ENCODE data around the gene AFF3. TPM values are rescaled to one million over a fixed set of nuclear protein-coding genes. Genes with fewer than 3 reads are reported as not detected.

Gene AFF3
- total and polyA plus RNA-seq, 2 of the 8 experiments (the other 6 are each of a cell fraction or from before 2014, with no cell fraction given): 0.27 to 3.0 TPM

GRCh38 chr2:100137318-100137717 lies 5.1 kb downstream of the AFF3 start:
- Histone ChIP-seq H2BK15ac (ENCODE audit: low read length) (no peak overlapping the region), H3K9me3 (ENCODE audit: insufficient read depth in 2 of 2, low read depth in 1 of 2, low read length in 1 of 2) (no peaks in the 10 kb centered on the region), H3K27ac (ENCODE audit: low read depth, low read length) (no peak overlapping the region), H3K9ac (replicated peaks in 1 of 4; ENCODE audit: extremely low read depth in 1 of 4, low read depth in 3 of 4, low read length in 3 of 4) (no peak overlapping the region), H2AFZ (ENCODE audit: low read length) (no peak overlapping the region), H3K4me2 (ENCODE audit: insufficient read depth in 1 of 2, low read depth in 2 of 2, low read length in 2 of 2) (no peak overlapping the region), H3K18ac (ENCODE audit: extremely low read depth, low read length) (no peak overlapping the region), H3K56ac (replicated peaks; ENCODE audit: insufficient read length, low read depth, low read length) (no peak overlapping the region), H2BK120ac (replicated peaks; ENCODE audit: low read depth, low read length) (no peak overlapping the region), H4K91ac (replicated peaks; ENCODE audit: insufficient read length, low read length) (no peak overlapping the region), H3K36me3 (ENCODE audit: control insufficient read depth in 2 of 4, insufficient read depth in 4 of 4, low read length in 3 of 4) (no peaks in the 10 kb centered on the region), H3K4me3 (ENCODE audit: extremely low read depth in 1 of 4, insufficient read depth in 2 of 4, low read depth in 3 of 4, low read length in 4 of 4) (no peak overlapping the region), H3K23ac (ENCODE audit: insufficient read length) (no peak overlapping the region), H4K20me1 (replicated peaks in 1 of 2; ENCODE audit: control insufficient read depth in 1 of 2, insufficient read depth in 2 of 2, low read length in 2 of 2) (no peaks in the 10 kb centered on the region), H2BK20ac (ENCODE audit: low read length) (no peak overlapping the region), H3K79me2 (ENCODE audit: control insufficient read depth in 1 of 2, insufficient read depth in 2 of 2, low read length in 2 of 2) (no peaks in the 10 kb centered on the region), H3K23me2 (ENCODE audit: low read depth, low read length) (no peaks in the 10 kb centered on the region), H3K27me3 (replicated peaks in 1 of 4; ENCODE audit: control insufficient read depth in 3 of 4, extremely low read depth in 1 of 4, insufficient read depth in 3 of 4, low read length in 3 of 4) (no peaks in the 10 kb centered on the region; a peak in 3 of 7 replicates), H2BK5ac (ENCODE audit: low read depth, low read length) (no peak overlapping the region), H4K8ac (ENCODE audit: extremely low read depth, insufficient read depth, low read length) (no peak overlapping the region), H3K79me1 (ENCODE audit: low read depth, low read length) (no peaks in the 10 kb centered on the region), H2AK5ac (ENCODE audit: low read depth, low read length) (no peak overlapping the region), H3K4ac (replicated peaks; ENCODE audit: insufficient read length, low read depth, low read length) (no peak overlapping the region), H3K4me1 (replicated peaks in 1 of 4; ENCODE audit: control insufficient read depth in 3 of 4, insufficient read depth in 4 of 4, low read length in 3 of 4) (no peaks in the 10 kb centered on the region), H2BK12ac (ENCODE audit: low read depth, low read length) (no peak overlapping the region), H4K5ac (ENCODE audit: insufficient read length, low read depth, low read length) (no peak overlapping the region), H3K14ac (ENCODE audit: insufficient read length) (no peak overlapping the region)
- no peak for FAIRE-seq
- CTCF ChIA-PET (ENCODE audit: partially characterized antibody): interaction anchor here (1.3 kb wide), 1 partner anchor 109 kb away, joined by 3 read pairs; no protein-coding TSS in a partner anchor
- no peak for DNase-seq (ENCODE audit: low read depth in 1 of 2, low spot score in 2 of 2)
- POLR2A ChIA-PET (ENCODE audit: partially characterized antibody): no interaction called here
- 91% methylated on average over 5 of the region's 5 CpGs; no CpG with 5 or more reads in 1 of the 2 experiments for WGBS, 2 experiments (ENCODE audit: extremely low coverage in 1 of 2, insufficient coverage in 1 of 2, insufficient read length in 1 of 2, insufficient replicate concordance in 2 of 2, low coverage in 1 of 2, low lambda C conversion rate in 2 of 2, missing lambda C conversion rate in 1 of 2)
- TF ChIP-seq TEAD4 (IDR thresholded peaks at IDR 0.05; ENCODE audit: low read depth, low read length) (no peak), CBX8 (IDR thresholded peaks at IDR 0.05; ENCODE audit: borderline replicate concordance, low read depth, low read length) (no peak), EGR1 (IDR thresholded peaks at IDR 0.05; ENCODE audit: borderline replicate concordance, low read depth, low read length) (no peak), PHF8 (conservative IDR thresholded peaks at IDR 0.05; ENCODE audit: low read depth, low read length) (no peak), HDAC6 (IDR thresholded peaks at IDR 0.05; ENCODE audit: low read depth, low read length) (no peak), SRF (IDR thresholded peaks at IDR 0.05; ENCODE audit: low read depth, low read length) (no peak), SP2 (IDR thresholded peaks at IDR 0.05; ENCODE audit: low read length) (no peak), BACH1 (IDR thresholded peaks at IDR 0.05; ENCODE audit: low read length) (no peak), SUZ12 (IDR thresholded peaks at IDR 0.05; ENCODE audit: low read length) (no peak), GTF2F1 (IDR thresholded peaks at IDR 0.05; ENCODE audit: borderline replicate concordance, low read depth, low read length) (no peak), SIX5 (IDR thresholded peaks at IDR 0.05; ENCODE audit: low read depth, low read length) (no peak)
